RCC 7860 (cell line): Measurements from ENCODE around the gene NKAIN1.
"Not testable (repeated sequence)": the region's sequence is repeated elsewhere in the genome, so short reads cannot be mapped to it uniquely, and the experiment has no call there.

Experiments used
- DNase-seq: peaks from one replicate; pipeline ENCODE4 v3.0.0-alpha.2; 2015; ENCODE audit warnings: low spot score
- FAIRE-seq: peaks from 2 replicates; lab custom pipeline; 2012; peaks lifted over from hg19 to GRCh38; lab: Jason Lieb, UNC

The NKAIN1 gene

DNA sequence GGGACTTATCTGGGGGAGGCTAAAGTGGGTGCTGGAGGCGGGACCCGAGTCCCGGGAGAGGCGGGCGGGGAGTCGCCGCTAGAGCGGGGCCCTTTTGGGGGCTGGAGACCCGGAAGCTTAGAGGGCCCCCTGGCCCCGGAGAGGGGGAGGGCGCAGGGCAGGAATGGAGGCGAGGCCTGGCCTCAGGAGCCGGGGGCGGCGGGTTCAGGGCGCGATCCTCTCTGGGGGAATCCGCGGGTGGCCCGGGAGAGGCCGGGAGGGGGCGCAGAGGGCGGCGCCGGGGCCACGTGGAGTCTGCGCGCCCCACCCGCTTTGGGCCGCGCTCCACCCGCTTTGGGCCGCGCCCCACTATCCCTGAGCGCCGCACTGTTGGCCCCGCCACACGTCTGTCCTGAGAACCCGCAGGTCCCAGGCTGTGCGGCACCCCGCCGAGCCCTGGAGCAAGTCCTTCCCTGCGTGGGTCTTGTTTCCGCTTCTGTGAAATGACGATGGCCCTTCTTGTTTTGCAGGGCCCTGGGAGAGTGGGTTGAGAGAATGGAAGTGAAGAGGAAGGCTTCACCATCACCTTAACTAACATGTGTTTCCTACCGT, 84.4 kb downstream of the NKAIN1 start:
- FAIRE-seq, result no peak
- peak; percentile 56 for DNase-seq

DNA sequence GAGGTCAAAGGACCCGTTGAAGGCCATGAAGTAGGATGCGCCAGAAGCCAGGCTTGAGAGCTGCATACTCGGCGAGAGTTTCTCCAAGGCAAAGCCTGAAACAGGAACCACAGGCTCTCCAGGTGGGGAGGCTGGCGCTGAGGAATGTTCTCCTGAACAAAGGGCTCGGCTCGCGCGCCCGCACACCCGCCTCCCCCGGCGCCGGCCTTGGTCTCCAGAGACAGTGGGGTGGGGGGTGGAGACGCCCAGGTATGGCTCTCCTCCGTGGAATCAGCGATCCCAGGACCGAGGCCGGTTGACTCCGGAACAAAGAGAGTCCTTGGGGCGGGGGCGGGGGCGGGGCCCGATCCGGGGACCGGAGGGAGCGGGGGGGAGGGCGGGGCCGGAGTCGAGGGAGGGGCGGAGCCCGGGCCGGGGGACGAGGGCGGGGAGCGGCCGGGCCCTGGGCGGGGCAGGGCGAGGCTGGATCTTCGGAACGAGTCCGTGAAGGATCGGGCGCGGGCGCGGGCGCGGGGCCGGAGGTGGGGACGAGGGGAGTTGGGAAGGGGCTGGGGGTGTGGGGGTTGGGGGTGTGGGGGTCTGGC, 85.0 kb downstream of the NKAIN1 start:
- DNase-seq, result peak; percentile 51
- no peak for FAIRE-seq

GRCh38 chr1:31154000-31154631, 85.6 kb downstream of the NKAIN1 start:
- FAIRE-seq (no peak), DNase-seq (no peak)

- FAIRE-seq, result no peak
- no peak for DNase-seq
These were observed 86.3 kb downstream of the NKAIN1 start for GRCh38 chr1:31153423-31153822.

GRCh38 chr1:31152181-31152795, 87.4 kb downstream of the NKAIN1 start:
- DNase-seq (peak; percentile 16), FAIRE-seq (no peak)

- DNase-seq (no peak), FAIRE-seq (no peak)
These were observed 88.3 kb downstream of the NKAIN1 start for GRCh38 chr1:31151402-31151801.

GRCh38 chr1:31148409-31148808, 91.3 kb downstream of the NKAIN1 start:
- FAIRE-seq (no peak), DNase-seq (no peak)

DNA sequence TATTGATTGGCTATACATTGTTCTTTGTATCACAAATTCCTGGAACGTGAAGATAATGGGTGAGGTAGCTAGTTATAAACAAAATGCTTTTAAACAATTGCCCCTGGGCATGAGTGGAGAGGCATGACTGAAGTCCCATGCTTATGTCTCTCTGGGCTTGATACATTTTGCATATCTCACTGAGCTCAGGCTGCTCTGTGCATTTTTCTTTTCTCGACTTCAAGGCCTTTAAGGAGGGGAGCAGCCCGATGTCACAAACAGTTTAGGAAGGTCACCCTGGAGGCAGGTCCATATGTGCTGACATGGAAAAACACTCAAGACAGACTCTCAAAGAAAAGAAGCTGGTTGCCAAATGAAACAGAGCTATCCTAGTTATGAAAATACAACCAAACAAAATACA, 94.0 kb downstream of the NKAIN1 start:
- DNase-seq (no peak), FAIRE-seq (no peak)

DNA sequence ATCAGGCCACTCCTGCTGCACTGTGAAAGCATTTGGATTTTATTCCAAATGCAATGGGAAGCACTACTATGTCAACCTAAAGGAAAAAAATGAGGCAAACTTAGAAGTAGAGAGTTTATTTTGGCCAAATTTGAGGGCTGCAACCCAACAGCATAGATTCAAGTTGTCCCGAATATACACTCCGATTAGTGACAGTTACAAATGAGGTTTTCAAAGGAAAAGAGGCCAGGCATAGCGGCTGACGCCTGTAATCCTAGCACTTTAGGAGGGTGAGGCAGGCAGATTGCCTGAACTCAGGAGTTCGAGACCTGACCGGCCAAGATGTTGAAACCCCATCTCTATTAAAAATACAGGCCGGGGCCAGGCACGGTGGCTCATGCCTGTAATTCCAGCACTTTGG, 95.2 kb downstream of the NKAIN1 start:
- DNase-seq (no peak), FAIRE-seq (no peak)

DNA sequence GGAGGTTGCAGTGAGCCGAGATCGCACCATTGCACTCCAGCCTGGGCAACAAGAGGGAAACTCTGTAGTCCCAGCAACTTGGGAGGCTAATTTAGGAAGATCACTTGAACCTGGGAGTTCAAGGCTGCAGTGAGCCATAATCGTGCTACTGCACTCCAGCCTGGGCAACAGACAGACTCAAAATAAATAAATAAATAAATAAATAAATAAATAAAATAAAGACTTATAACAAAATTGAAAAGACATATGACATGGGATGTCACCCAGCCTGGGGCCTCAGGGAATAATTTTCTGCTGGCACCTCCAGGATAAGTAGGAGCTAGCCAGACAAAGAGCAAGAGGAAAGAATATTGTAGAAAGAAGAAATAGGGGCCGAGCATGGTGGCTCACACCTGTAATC, 96.2 kb downstream of the NKAIN1 start:
- no peak for FAIRE-seq

DNA sequence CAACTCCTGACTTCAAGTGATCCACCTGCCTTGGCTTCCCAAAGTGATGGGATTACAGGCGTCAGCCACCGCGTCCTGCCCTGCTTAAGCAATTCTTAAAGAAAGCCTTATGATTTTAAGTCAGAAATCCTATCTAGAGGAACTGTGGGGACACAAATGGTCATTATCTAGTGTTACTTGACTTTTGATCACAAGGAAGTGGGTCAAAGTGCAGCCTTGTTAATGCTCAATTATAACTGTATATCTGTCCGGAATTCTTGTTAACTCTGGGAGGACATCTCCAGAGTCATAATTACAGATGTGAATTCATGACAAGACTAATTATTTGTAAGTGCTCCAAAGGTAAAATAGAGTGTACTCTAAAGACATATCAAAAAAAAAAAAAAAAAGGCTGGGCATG, 97.3 kb downstream of the NKAIN1 start:
- FAIRE-seq, result no peak

More for the DNA sequence above, 96.2 kb downstream of the NKAIN1 start:
- DNase-seq, result no peak

DNA sequence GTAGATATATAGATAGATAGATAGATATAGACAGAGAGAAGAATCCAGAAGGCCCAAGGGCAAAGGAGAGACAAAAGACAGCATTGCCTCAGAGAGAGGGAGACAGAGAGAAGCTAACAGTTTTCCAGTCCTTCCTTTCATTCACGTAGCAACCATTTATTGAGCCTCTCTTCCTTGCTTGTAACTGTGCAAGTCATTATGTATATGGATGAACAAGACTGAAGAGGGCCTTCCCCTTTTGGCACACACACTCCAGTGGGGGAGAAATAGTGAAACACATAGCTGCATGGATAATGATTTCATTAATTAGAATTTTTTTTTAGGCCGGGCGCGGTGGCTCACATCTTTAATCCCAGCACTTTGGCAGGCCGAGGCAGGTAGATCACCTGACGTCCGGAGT, 99.4 kb downstream of the NKAIN1 start:
- FAIRE-seq (no peak), DNase-seq (no peak)

More for the DNA sequence above, 97.3 kb downstream of the NKAIN1 start:
- DNase-seq, result no peak

DNA sequence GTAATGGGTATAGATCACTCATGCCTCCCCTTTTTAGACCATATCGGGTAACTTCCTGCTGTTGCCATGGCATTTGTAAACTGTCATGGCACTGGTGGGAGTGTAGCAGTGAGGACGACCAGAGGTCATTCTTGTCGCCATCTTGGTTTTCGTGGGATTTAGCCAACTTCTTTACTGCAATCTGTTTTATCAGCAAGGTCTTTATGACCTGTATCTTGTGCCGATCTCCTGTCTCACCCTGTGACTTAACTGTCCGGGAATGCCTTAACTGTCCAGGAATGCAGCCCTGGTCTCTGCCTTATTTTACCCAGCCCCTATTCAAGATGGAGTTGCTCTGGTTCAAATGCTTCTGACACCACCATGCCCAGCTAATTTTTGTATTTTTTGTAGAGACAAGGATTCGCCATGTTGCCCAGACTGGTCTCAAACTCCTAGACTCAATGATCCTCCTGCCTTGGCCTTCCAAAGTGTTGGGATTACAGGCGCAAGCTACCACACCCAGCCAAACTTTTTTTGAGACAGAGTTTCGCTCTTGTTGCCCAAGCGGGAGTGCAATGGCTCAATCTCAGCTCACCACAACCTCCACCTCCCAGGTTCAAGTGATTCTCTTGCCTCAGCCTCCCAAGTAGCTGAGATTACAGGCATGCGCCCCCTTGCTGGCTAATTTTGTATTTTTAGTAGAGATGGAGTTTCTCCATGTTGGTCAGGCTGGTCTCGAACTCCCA, 100.7 kb downstream of the NKAIN1 start:
- FAIRE-seq, result not testable (repeated sequence)

DNA sequence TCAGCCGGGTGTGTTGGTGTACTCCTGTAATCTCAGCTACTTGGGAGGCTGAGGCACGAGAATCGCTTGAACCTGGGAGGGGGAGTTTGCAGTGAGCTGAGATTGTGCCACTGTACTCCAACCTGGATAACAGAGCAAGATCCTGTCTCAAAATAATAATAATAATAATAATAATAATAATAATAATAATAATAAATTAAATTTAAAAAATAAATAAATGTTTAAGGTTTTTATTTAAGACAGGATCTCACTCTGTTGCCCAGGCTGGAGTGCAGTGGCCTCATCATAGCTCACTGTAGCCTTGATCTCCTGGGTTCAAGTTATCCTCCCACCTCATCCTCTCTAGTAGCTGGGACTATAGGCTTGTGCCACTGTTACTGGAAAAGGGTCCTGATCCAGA, 101.8 kb downstream of the NKAIN1 start:
- DNase-seq, FAIRE-seq: not testable (repeated sequence)

More for the DNA sequence above, 100.7 kb downstream of the NKAIN1 start:
- DNase-seq, result peak; percentile 23

GRCh38 chr1:31135973-31136600, 103.6 kb downstream of the NKAIN1 start:
- FAIRE-seq (no peak), DNase-seq (no peak)

DNA sequence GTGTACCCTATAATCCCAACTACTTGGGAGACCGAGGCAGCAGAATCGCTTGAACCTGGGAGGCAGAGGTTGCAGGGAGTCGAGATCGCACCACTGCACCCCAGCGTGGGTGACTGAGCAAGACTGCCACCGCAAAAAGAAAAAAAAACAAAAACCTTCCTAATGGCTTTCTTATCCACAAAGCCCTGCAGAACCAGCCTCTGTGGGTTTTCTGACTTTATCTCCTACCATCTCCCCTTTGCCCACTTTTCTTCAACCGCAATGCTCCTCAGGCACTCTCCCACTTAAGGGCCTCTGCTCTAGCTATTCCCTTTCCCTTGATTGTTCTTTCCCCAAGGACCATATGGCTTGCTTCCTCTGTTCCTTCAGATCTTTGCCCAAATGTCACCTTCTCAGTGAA, 106.3 kb downstream of the NKAIN1 start:
- FAIRE-seq, result no peak
- DNase-seq, result no peak
